ENCODE results near the gene EFNB2.

Gene EFNB2

GRCh38 chr13:106526738-106527444, 8.6 kb downstream of the EFNB2 start:
- Histone ChIP-seq H3K4me1 (ENCODE audit: control insufficient read depth, insufficient read depth, low read length, poor library complexity, severe bottlenecking) (no peaks in the 10 kb centered on the region), H3K27ac (ENCODE audit: insufficient read depth, low read length, poor library complexity, severe bottlenecking) (no peak overlapping the region), H3K4me3 (ENCODE audit: insufficient read depth, low read depth, low read length, poor library complexity, severe bottlenecking) (no peak overlapping the region), H3K27me3 (replicated peaks; ENCODE audit: control insufficient read depth, insufficient read depth, low read length, poor library complexity, severe bottlenecking) (peaks cover 8% of the 10 kb centered on the region), H3K9me3 (ENCODE audit: control insufficient read depth, low read length) (no peaks in the 10 kb centered on the region), H3K36me3 (ENCODE audit: control insufficient read depth, insufficient read depth, low read length) (no peaks in the 10 kb centered on the region)
- DNase-seq, result no peak

- Histone ChIP-seq H3K4me3 (ENCODE audit: insufficient read depth, low read depth, low read length, poor library complexity, severe bottlenecking) (no peak overlapping the region), H3K36me3 (ENCODE audit: control insufficient read depth, insufficient read depth, low read length) (no peaks in the 10 kb centered on the region), H3K9me3 (ENCODE audit: control insufficient read depth, low read length) (no peaks in the 10 kb centered on the region), H3K27me3 (replicated peaks; ENCODE audit: control insufficient read depth, insufficient read depth, low read length, poor library complexity, severe bottlenecking) (peaks cover 3% of the 10 kb centered on the region), H3K27ac (ENCODE audit: insufficient read depth, low read length, poor library complexity, severe bottlenecking) (no peak overlapping the region), H3K4me1 (ENCODE audit: control insufficient read depth, insufficient read depth, low read length, poor library complexity, severe bottlenecking) (no peaks in the 10 kb centered on the region)
- DNase-seq, result no peak
Observed at GRCh38 chr13:106525865-106526264, 9.6 kb downstream of the EFNB2 start.

- no peaks in the 10 kb centered on the region for H3K36me3 ChIP-seq (ENCODE audit: control insufficient read depth, insufficient read depth, low read length)
- no peaks in the 10 kb centered on the region for H3K4me1 ChIP-seq (ENCODE audit: control insufficient read depth, insufficient read depth, low read length, poor library complexity, severe bottlenecking)
- no peak overlapping the region for H3K4me3 ChIP-seq (ENCODE audit: insufficient read depth, low read depth, low read length, poor library complexity, severe bottlenecking)
- peaks cover 2% of the 10 kb centered on the region for H3K27me3 ChIP-seq (replicated peaks; ENCODE audit: control insufficient read depth, insufficient read depth, low read length, poor library complexity, severe bottlenecking)
- no peak overlapping the region for H3K27ac ChIP-seq (ENCODE audit: insufficient read depth, low read length, poor library complexity, severe bottlenecking)
- DNase-seq, result no peak
- H3K9me3 ChIP-seq (ENCODE audit: control insufficient read depth, low read length), result no peaks in the 10 kb centered on the region
Observed at GRCh38 chr13:106524108-106524507, 11.4 kb downstream of the EFNB2 start.

GRCh38 chr13:106523576-106523975, 11.9 kb downstream of the EFNB2 start:
- Histone ChIP-seq H3K27me3 (replicated peaks; ENCODE audit: control insufficient read depth, insufficient read depth, low read length, poor library complexity, severe bottlenecking) (no peaks in the 10 kb centered on the region), H3K9me3 (ENCODE audit: control insufficient read depth, low read length) (no peaks in the 10 kb centered on the region), H3K4me3 (ENCODE audit: insufficient read depth, low read depth, low read length, poor library complexity, severe bottlenecking) (no peak overlapping the region), H3K27ac (ENCODE audit: insufficient read depth, low read length, poor library complexity, severe bottlenecking) (no peak overlapping the region), H3K36me3 (ENCODE audit: control insufficient read depth, insufficient read depth, low read length) (no peaks in the 10 kb centered on the region), H3K4me1 (ENCODE audit: control insufficient read depth, insufficient read depth, low read length, poor library complexity, severe bottlenecking) (no peaks in the 10 kb centered on the region)
- DNase-seq, result no peak

- Histone ChIP-seq H3K4me3 (ENCODE audit: insufficient read depth, low read depth, low read length, poor library complexity, severe bottlenecking) (no peak overlapping the region), H3K36me3 (ENCODE audit: control insufficient read depth, insufficient read depth, low read length) (no peaks in the 10 kb centered on the region), H3K27ac (ENCODE audit: insufficient read depth, low read length, poor library complexity, severe bottlenecking) (no peak overlapping the region), H3K4me1 (ENCODE audit: control insufficient read depth, insufficient read depth, low read length, poor library complexity, severe bottlenecking) (no peaks in the 10 kb centered on the region), H3K9me3 (ENCODE audit: control insufficient read depth, low read length) (no peaks in the 10 kb centered on the region), H3K27me3 (replicated peaks; ENCODE audit: control insufficient read depth, insufficient read depth, low read length, poor library complexity, severe bottlenecking) (no peaks in the 10 kb centered on the region)
- DNase-seq, result no peak
Observed at GRCh38 chr13:106522898-106523525, 12.4 kb downstream of the EFNB2 start.

GRCh38 chr13:106522112-106522705, 13.3 kb downstream of the EFNB2 start:
- Histone ChIP-seq H3K4me1 (ENCODE audit: control insufficient read depth, insufficient read depth, low read length, poor library complexity, severe bottlenecking) (no peaks in the 10 kb centered on the region), H3K4me3 (ENCODE audit: insufficient read depth, low read depth, low read length, poor library complexity, severe bottlenecking) (no peak overlapping the region), H3K36me3 (ENCODE audit: control insufficient read depth, insufficient read depth, low read length) (no peaks in the 10 kb centered on the region), H3K9me3 (ENCODE audit: control insufficient read depth, low read length) (no peaks in the 10 kb centered on the region), H3K27me3 (replicated peaks; ENCODE audit: control insufficient read depth, insufficient read depth, low read length, poor library complexity, severe bottlenecking) (no peaks in the 10 kb centered on the region), H3K27ac (ENCODE audit: insufficient read depth, low read length, poor library complexity, severe bottlenecking) (no peak overlapping the region)
- DNase-seq, result no peak

GRCh38 chr13:106521095-106521799, 14.2 kb downstream of the EFNB2 start:
- H3K36me3 ChIP-seq (ENCODE audit: control insufficient read depth, insufficient read depth, low read length), result no peaks in the 10 kb centered on the region
- no peaks in the 10 kb centered on the region for H3K27me3 ChIP-seq (replicated peaks; ENCODE audit: control insufficient read depth, insufficient read depth, low read length, poor library complexity, severe bottlenecking)
- no peak for DNase-seq
- H3K27ac ChIP-seq (ENCODE audit: insufficient read depth, low read length, poor library complexity, severe bottlenecking), result no peak overlapping the region
- H3K4me1 ChIP-seq (ENCODE audit: control insufficient read depth, insufficient read depth, low read length, poor library complexity, severe bottlenecking), result no peaks in the 10 kb centered on the region
- H3K4me3 ChIP-seq (ENCODE audit: insufficient read depth, low read depth, low read length, poor library complexity, severe bottlenecking), result no peak overlapping the region
- H3K9me3 ChIP-seq (ENCODE audit: control insufficient read depth, low read length), result no peaks in the 10 kb centered on the region

- DNase-seq, result no peak
Observed at GRCh38 chr13:106520251-106521054, 15.0 kb downstream of the EFNB2 start.

GRCh38 chr13:106518512-106518911, 16.9 kb downstream of the EFNB2 start:
- no peak overlapping the region for H3K27ac ChIP-seq (ENCODE audit: insufficient read depth, low read length, poor library complexity, severe bottlenecking)
- H3K4me3 ChIP-seq (ENCODE audit: insufficient read depth, low read depth, low read length, poor library complexity, severe bottlenecking), result no peak overlapping the region
- no peaks in the 10 kb centered on the region for H3K27me3 ChIP-seq (replicated peaks; ENCODE audit: control insufficient read depth, insufficient read depth, low read length, poor library complexity, severe bottlenecking)
- DNase-seq, result no peak
- no peaks in the 10 kb centered on the region for H3K36me3 ChIP-seq (ENCODE audit: control insufficient read depth, insufficient read depth, low read length)
- H3K9me3 ChIP-seq (ENCODE audit: control insufficient read depth, low read length), result no peaks in the 10 kb centered on the region
- H3K4me1 ChIP-seq (ENCODE audit: control insufficient read depth, insufficient read depth, low read length, poor library complexity, severe bottlenecking), result no peaks in the 10 kb centered on the region

More at GRCh38 chr13:106520251-106521054, 15.0 kb downstream of the EFNB2 start:
- H3K27ac ChIP-seq (ENCODE audit: insufficient read depth, low read length, poor library complexity, severe bottlenecking), result no peak overlapping the region
- H3K4me1 ChIP-seq (ENCODE audit: control insufficient read depth, insufficient read depth, low read length, poor library complexity, severe bottlenecking), result no peaks in the 10 kb centered on the region
- H3K36me3 ChIP-seq (ENCODE audit: control insufficient read depth, insufficient read depth, low read length), result no peaks in the 10 kb centered on the region
- no peaks in the 10 kb centered on the region for H3K27me3 ChIP-seq (replicated peaks; ENCODE audit: control insufficient read depth, insufficient read depth, low read length, poor library complexity, severe bottlenecking)
- H3K4me3 ChIP-seq (ENCODE audit: insufficient read depth, low read depth, low read length, poor library complexity, severe bottlenecking), result no peak overlapping the region
- H3K9me3 ChIP-seq (ENCODE audit: control insufficient read depth, low read length), result no peaks in the 10 kb centered on the region
